Activated naive CD8-positive, alpha-beta T cell treated with anti-CD3 and anti-CD28 coated beads, Interleukin-2, amount 10 ng/mL, durations not matched to agents 7 days and 5 days (primary cell): Measurements from ENCODE around the gene FAHD1. TPM values are rescaled to one million over a fixed set of nuclear protein-coding genes. Genes with fewer than 3 reads are reported as not detected.
"Not testable (repeated sequence)": the region's sequence is repeated elsewhere in the genome, so short reads cannot be mapped to it uniquely, and the experiment has no call there.

Experiments
- ATAC-seq: fragments of 150-1000 bp; cut with Tn5 transposase; one replicate; pipeline ENCODE4 v1.10.0; 2021; ENCODE audit warnings: low read depth, moderate library complexity
- POLR2A ChIA-PET: fragments of 350-600 bp; sonication (Branson Sonifier 250); formaldehyde crosslinking; loops from one replicate; lab custom pipeline; 2021; ENCODE audit warnings: antibody characterized with exemption; lab: Charles Lee
- DNase-seq: peaks from one replicate; pipeline ENCODE4 v3.0.0; 2021
- H3K27ac Mint-ChIP-seq: one replicate; pipeline ENCODE4 v1.8.0; 2022; ENCODE audit warnings: mild to moderate bottlenecking, mixed read lengths
- H3K27me3 Mint-ChIP-seq: one replicate; pipeline ENCODE4 v1.8.0; 2022; ENCODE audit warnings: mild to moderate bottlenecking, moderate library complexity, mixed read lengths
- H3K36me3 Mint-ChIP-seq: one replicate; pipeline ENCODE4 v1.8.0; 2021; ENCODE audit warnings: mild to moderate bottlenecking, mixed read lengths
- H3K4me1 Mint-ChIP-seq: one replicate; pipeline ENCODE4 v1.8.0; 2021; ENCODE audit warnings: mixed read lengths
- H3K4me3 Mint-ChIP-seq: one replicate; pipeline ENCODE4 v1.8.0; 2022; ENCODE audit warnings: mild to moderate bottlenecking, moderate library complexity, mixed read lengths
- H3K9me3 Mint-ChIP-seq: one replicate; pipeline ENCODE4 v1.8.0; 2021; ENCODE audit warnings: mixed read lengths
- total RNA-seq, 2 experiments: library from RNA; stranded (reverse); gene quantifications; one replicate each; pipeline ENCODE4 v1.2.3, GENCODE V29; 2021

Gene FAHD1
- total RNA-seq, 2 experiments from 2014 or later = 12.0 to 12.2 TPM

- no peak overlapping the region for H3K4me3 Mint-ChIP-seq
- peaks cover 1% of the 10 kb centered on the region for H3K4me1 Mint-ChIP-seq
- ATAC-seq (no peak), DNase-seq (peak; percentile 25)
- peaks cover 3% of the 10 kb centered on the region for H3K36me3 Mint-ChIP-seq
- H3K9me3 Mint-ChIP-seq = no peaks in the 10 kb centered on the region
- POLR2A ChIA-PET = interaction anchor here (1.4 kb wide), 1 partner anchor 10 kb away, joined by 5 read pairs; the partner anchor contains the start of genes NUBP2 and SPSB3
- no peak overlapping the region for H3K27ac Mint-ChIP-seq
- no peaks in the 10 kb centered on the region for H3K27me3 Mint-ChIP-seq
Observed at GRCh38 chr16:1791943-1792812, 34.8 kb upstream of the FAHD1 start.

GRCh38 chr16:1792836-1793577, 34.0 kb upstream of the FAHD1 start:
- POLR2A ChIA-PET = interaction anchor here (0.5 to 1.1 kb wide), 2 partner anchors 8 to 9 kb away, joined by 3 read pairs; no protein-coding TSS in a partner anchor
- Mint-ChIP-seq H3K27ac (no peak overlapping the region), H3K4me1 (peaks cover 1% of the 10 kb centered on the region), H3K36me3 (peaks cover 4% of the 10 kb centered on the region), H3K9me3 (no peaks in the 10 kb centered on the region), H3K4me3 (no peak overlapping the region), H3K27me3 (no peaks in the 10 kb centered on the region)
- ATAC-seq (no peak), DNase-seq (no peak)

- POLR2A ChIA-PET = interaction anchor here (1.1 kb wide), 1 partner anchor 9 kb away, joined by 3 read pairs; no protein-coding TSS in a partner anchor
- Mint-ChIP-seq H3K27ac (no peak within 1 kb of the TSS), H3K4me3 (no peak within 1 kb of the TSS), H3K27me3 (no peaks in the 10 kb centered on the region), H3K4me1 (peaks cover 1% of the 10 kb centered on the region), H3K36me3 (peaks cover 4% of the 10 kb centered on the region), H3K9me3 (no peaks in the 10 kb centered on the region)
- DNase-seq = peak; percentile 25
- ATAC-seq = no peak
Observed at GRCh38 chr16:1793578-1794220, 33.3 kb upstream of the FAHD1 start, which contains the start of gene IGFALS. Gene IGFALS (minus strand): TSS chr16:1793705. CDS start chr16:1793652, 53 bp downstream.

- Mint-ChIP-seq H3K27me3 (no peaks in the 10 kb centered on the region), H3K36me3 (peaks cover 3% of the 10 kb centered on the region), H3K4me1 (no peaks in the 10 kb centered on the region), H3K4me3 (no peak overlapping the region), H3K9me3 (peaks cover 3% of the 10 kb centered on the region), H3K27ac (no peak overlapping the region)
- no peak for DNase-seq
- no peak for ATAC-seq
- POLR2A ChIA-PET = no interaction called here
Observed at GRCh38 chr16:1794221-1794871, 32.7 kb upstream of the FAHD1 start.

GRCh38 chr16:1794908-1795666, 31.9 kb upstream of the FAHD1 start:
- ATAC-seq (no peak), DNase-seq (peak; percentile 24)
- Mint-ChIP-seq H3K4me3 (no peak overlapping the region), H3K27ac (no peak overlapping the region), H3K36me3 (peaks cover 3% of the 10 kb centered on the region), H3K27me3 (no peaks in the 10 kb centered on the region), H3K9me3 (peaks cover 3% of the 10 kb centered on the region), H3K4me1 (no peaks in the 10 kb centered on the region)
- POLR2A ChIA-PET = no interaction called here

- DNase-seq, POLR2A ChIA-PET, H3K4me3 Mint-ChIP-seq, H3K36me3 Mint-ChIP-seq, H3K4me1 Mint-ChIP-seq, H3K27me3 Mint-ChIP-seq, H3K27ac Mint-ChIP-seq, H3K9me3 Mint-ChIP-seq, ATAC-seq: not testable (repeated sequence)
Observed at GRCh38 chr16:1799263-1799662, 27.7 kb upstream of the FAHD1 start.

GRCh38 chr16:1800701-1801100, 26.3 kb upstream of the FAHD1 start:
- DNase-seq = no peak
- H3K9me3 Mint-ChIP-seq = peaks cover 4% of the 10 kb centered on the region
- no peaks in the 10 kb centered on the region for H3K27me3 Mint-ChIP-seq
- peaks cover 5% of the 10 kb centered on the region for H3K36me3 Mint-ChIP-seq
- no peaks in the 10 kb centered on the region for H3K4me1 Mint-ChIP-seq
- no peak overlapping the region for H3K27ac Mint-ChIP-seq
- no peak overlapping the region for H3K4me3 Mint-ChIP-seq
- POLR2A ChIA-PET = no interaction called here
- no peak for ATAC-seq

GRCh38 chr16:1807626-1808025, 19.4 kb upstream of the FAHD1 start:
- H3K4me1 Mint-ChIP-seq = no peaks in the 10 kb centered on the region
- ATAC-seq (no peak), DNase-seq (no peak)
- POLR2A ChIA-PET = no interaction called here
- H3K4me3 Mint-ChIP-seq = no peak overlapping the region
- no peak overlapping the region for H3K27ac Mint-ChIP-seq
- H3K9me3 Mint-ChIP-seq = no peaks in the 10 kb centered on the region
- no peaks in the 10 kb centered on the region for H3K27me3 Mint-ChIP-seq
- H3K36me3 Mint-ChIP-seq = peaks cover 18% of the 10 kb centered on the region

- Mint-ChIP-seq H3K36me3 (peaks cover 18% of the 10 kb centered on the region), H3K4me3 (no peak overlapping the region), H3K27ac (no peak overlapping the region), H3K27me3 (no peaks in the 10 kb centered on the region), H3K4me1 (no peaks in the 10 kb centered on the region), H3K9me3 (no peaks in the 10 kb centered on the region)
- no peak for DNase-seq
- no peak for ATAC-seq
- POLR2A ChIA-PET = no interaction called here
Observed at GRCh38 chr16:1808691-1809090, 18.3 kb upstream of the FAHD1 start.

- POLR2A ChIA-PET = no interaction called here
- H3K27ac Mint-ChIP-seq = no peak overlapping the region
- no peak overlapping the region for H3K4me3 Mint-ChIP-seq
- no peaks in the 10 kb centered on the region for H3K27me3 Mint-ChIP-seq
- H3K9me3 Mint-ChIP-seq = no peaks in the 10 kb centered on the region
- peaks cover 18% of the 10 kb centered on the region for H3K36me3 Mint-ChIP-seq
- H3K4me1 Mint-ChIP-seq = no peaks in the 10 kb centered on the region
- DNase-seq (no peak), ATAC-seq (peak; percentile 18)
Observed at GRCh38 chr16:1809281-1809801, 17.7 kb upstream of the FAHD1 start.

GRCh38 chr16:1810106-1810505, 16.9 kb upstream of the FAHD1 start:
- ATAC-seq = no peak
- Mint-ChIP-seq H3K27ac (no peak overlapping the region), H3K27me3 (no peaks in the 10 kb centered on the region), H3K9me3 (no peaks in the 10 kb centered on the region), H3K4me1 (no peaks in the 10 kb centered on the region), H3K4me3 (no peak overlapping the region), H3K36me3 (peaks cover 18% of the 10 kb centered on the region)
- POLR2A ChIA-PET = no interaction called here
- DNase-seq = no peak

GRCh38 chr16:1810536-1810935, 16.5 kb upstream of the FAHD1 start:
- Mint-ChIP-seq H3K36me3 (peaks cover 17% of the 10 kb centered on the region), H3K4me1 (no peaks in the 10 kb centered on the region), H3K27ac (no peak overlapping the region), H3K4me3 (no peak overlapping the region), H3K27me3 (no peaks in the 10 kb centered on the region), H3K9me3 (no peaks in the 10 kb centered on the region)
- POLR2A ChIA-PET = no interaction called here
- ATAC-seq (no peak), DNase-seq (no peak)
